HG03159 (cell line): ENCODE measurements around the gene TMEM179B.
"Not testable (repeated sequence)": the region's sequence is repeated elsewhere in the genome, so short reads cannot be mapped to it uniquely, and the experiment has no call there.

Experiments used
- ATAC-seq: cut with Tn5 transposase; IDR thresholded peaks from one replicate; pipeline ENCODE4 v1.9.1; 2021; ENCODE audit warnings: mild to moderate bottlenecking, moderate library complexity; ENCODE audit not compliant: unreplicated experiment

Gene TMEM179B

GRCh38 chr11:62788991-62789390 lies 1.8 kb downstream of the TMEM179B start:
- no peak for ATAC-seq

- no peak for ATAC-seq
Observed at GRCh38 chr11:62789576-62789975, 2.4 kb downstream of the TMEM179B start.

GRCh38 chr11:62791501-62792201 lies 4.4 kb downstream of the TMEM179B start, which contains the start of gene TMEM223:
TMEM223 (minus strand) TSS chr11:62792006; CDS start chr11:62791994, 12 bp downstream.
- ATAC-seq, result peak; percentile 66

- no peak for ATAC-seq
Observed at GRCh38 chr11:62792202-62792575, 5.0 kb downstream of the TMEM179B start.

GRCh38 chr11:62794201-62794775 lies 7.1 kb downstream of the TMEM179B start:
- no peak for ATAC-seq

- ATAC-seq, result no peak
Observed at GRCh38 chr11:62796281-62796680, 9.1 kb downstream of the TMEM179B start.

GRCh38 chr11:62799486-62799885 lies 12.3 kb downstream of the TMEM179B start:
- ATAC-seq, result no peak

- ATAC-seq, result no peak
Observed at GRCh38 chr11:62801071-62801470, 13.9 kb downstream of the TMEM179B start.

- no peak for ATAC-seq
Observed at GRCh38 chr11:62804310-62805075, 17.3 kb downstream of the TMEM179B start.

GRCh38 chr11:62805076-62805892 lies 18.1 kb downstream of the TMEM179B start, which contains the start of gene NXF1:
NXF1 (minus strand) TSS chr11:62805440; CDS start chr11:62805356, 84 bp downstream.
- peak; percentile 76 for ATAC-seq

GRCh38 chr11:62805961-62806441 lies 18.8 kb downstream of the TMEM179B start:
- ATAC-seq, result no peak

GRCh38 chr11:62806611-62807121 lies 19.5 kb downstream of the TMEM179B start:
- no peak for ATAC-seq

- no peak for ATAC-seq
Observed at GRCh38 chr11:62810748-62811147, 23.5 kb downstream of the TMEM179B start.

- no peak for ATAC-seq
Observed at GRCh38 chr11:62811659-62812058, 24.5 kb downstream of the TMEM179B start.

GRCh38 chr11:62816557-62816956 lies 29.4 kb downstream of the TMEM179B start:
- no peak for ATAC-seq

- ATAC-seq, result no peak
Observed at GRCh38 chr11:62817129-62817528, 29.9 kb downstream of the TMEM179B start.

- no peak for ATAC-seq
Observed at GRCh38 chr11:62823677-62824076, 36.5 kb downstream of the TMEM179B start.

- ATAC-seq, result not testable (repeated sequence)
Observed at GRCh38 chr11:62828130-62828529, 40.9 kb downstream of the TMEM179B start.

- no peak for ATAC-seq
Observed at GRCh38 chr11:62830904-62831519, 43.8 kb downstream of the TMEM179B start.
